ENCODE measurements around the gene EML6.

The EML6 gene

GRCh38 chr2:54945391-54946219 is 222.1 kb downstream of the EML6 start:
- DNase-seq (ENCODE audit: low read depth, low spot score): no peak

- no peak for DNase-seq (ENCODE audit: low read depth, low spot score)
Observed at GRCh38 chr2:54946220-54946805, 222.9 kb downstream of the EML6 start.

DNA sequence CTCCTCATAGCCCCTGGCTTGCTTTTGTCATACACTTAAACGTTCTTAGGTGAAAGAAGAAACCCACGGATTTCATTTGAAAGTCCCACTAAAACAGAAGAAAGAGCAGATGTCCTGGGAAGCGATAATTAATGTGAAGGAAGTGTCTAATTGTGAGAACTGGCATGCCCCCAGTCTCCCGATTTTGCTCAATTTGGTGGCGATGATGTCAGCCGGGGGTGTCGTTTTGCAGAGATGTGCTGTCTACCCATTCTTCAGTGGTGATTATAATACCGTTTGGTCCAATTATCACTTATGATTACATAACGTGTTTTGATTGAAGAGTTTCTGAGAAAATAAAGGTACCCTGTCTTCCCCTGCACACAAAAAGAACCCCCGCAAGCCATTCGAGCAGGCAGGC is 223.7 kb downstream of the EML6 start:
- DNase-seq (ENCODE audit: low read depth, low spot score): no peak

- DNase-seq (ENCODE audit: low read depth, low spot score): no peak
Observed at GRCh38 chr2:54947646-54948045, 224.2 kb downstream of the EML6 start.

GRCh38 chr2:54948120-54948519 is 224.7 kb downstream of the EML6 start:
- DNase-seq (ENCODE audit: low read depth, low spot score): no peak

DNA sequence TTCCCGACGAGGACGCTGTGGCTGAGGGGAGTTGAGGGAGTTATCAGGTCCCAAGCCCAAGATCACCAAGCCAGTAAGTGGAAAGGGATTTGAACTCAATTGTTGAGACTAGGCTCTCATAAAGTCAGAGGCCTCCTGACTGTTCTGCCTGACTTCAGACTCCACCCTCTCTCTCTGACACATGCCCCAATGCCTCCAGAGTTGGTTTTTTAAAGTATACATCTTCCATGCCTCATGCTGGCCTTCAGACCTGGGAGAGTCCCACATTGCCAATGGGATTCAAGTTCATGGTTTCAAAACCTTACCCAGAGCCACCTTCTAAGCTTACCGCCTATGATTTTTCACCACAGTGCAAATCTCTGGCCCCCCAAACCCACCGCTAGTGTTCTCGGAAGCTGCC is 226.0 kb downstream of the EML6 start:
- DNase-seq (ENCODE audit: low read depth, low spot score): no peak

DNA sequence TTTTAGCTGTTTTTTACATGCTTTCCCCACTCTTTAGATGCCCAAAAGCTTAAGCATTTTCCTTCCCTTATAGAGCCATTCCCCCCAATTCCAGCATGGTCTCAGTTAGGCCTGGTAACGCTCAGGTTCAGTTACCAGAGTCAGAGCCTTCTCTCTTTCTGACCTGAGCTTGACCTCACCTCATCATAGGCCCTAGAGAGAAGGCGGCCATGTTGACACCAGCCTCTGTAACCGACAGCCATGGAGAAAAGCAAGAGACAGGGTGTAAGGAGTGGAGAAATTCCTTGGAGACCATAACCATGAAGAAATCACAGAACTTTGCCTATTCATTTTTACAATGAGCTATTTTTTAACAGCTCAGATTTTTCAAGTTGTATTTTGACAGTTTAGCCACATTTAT is 227.3 kb downstream of the EML6 start:
- DNase-seq (ENCODE audit: low read depth, low spot score): no peak

DNA sequence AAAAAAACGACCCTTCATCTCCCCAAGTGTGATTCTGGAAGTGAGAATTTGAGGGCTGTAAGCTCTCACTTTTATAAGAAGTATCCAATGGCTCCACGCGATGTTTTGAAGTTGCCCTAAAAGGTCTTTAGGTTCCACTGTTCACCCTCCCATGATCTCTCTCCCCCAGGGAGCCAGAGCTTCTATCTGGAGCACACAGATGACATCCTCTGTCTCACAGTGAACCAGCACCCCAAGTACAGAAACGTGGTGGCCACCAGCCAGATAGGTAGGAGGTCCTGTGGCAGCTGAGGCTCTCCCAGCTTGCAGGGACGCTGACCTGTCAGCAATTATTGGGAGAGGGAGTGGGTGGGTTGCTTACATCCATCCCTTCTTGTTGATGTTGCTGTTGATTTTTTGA is 229.0 kb downstream of the EML6 start:
- DNase-seq (ENCODE audit: low read depth, low spot score): no peak

- no peak for DNase-seq (ENCODE audit: low read depth, low spot score)
Observed at GRCh38 chr2:54952978-54953456, 229.6 kb downstream of the EML6 start.

DNA sequence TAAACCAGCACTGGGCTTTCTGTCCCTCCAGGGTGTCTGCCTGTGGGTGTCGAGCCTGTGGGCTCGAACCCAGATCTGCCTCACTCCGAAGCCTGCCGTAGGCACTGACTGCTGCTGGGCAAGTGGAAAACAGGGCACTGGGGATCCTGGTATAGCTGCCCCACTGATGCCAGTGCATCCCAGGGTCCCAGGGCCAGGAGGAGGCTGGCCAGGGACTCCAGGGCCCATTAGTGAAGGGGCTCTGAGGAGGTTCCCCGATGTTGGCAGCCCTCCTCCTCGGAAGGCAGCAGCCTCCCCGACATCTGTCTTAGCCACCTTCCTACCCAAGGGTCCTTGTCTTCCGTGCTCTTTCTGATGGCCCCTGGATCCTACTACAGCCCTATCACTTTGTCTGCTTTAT is 230.7 kb downstream of the EML6 start:
- no peak for DNase-seq (ENCODE audit: low read depth, low spot score)

DNA sequence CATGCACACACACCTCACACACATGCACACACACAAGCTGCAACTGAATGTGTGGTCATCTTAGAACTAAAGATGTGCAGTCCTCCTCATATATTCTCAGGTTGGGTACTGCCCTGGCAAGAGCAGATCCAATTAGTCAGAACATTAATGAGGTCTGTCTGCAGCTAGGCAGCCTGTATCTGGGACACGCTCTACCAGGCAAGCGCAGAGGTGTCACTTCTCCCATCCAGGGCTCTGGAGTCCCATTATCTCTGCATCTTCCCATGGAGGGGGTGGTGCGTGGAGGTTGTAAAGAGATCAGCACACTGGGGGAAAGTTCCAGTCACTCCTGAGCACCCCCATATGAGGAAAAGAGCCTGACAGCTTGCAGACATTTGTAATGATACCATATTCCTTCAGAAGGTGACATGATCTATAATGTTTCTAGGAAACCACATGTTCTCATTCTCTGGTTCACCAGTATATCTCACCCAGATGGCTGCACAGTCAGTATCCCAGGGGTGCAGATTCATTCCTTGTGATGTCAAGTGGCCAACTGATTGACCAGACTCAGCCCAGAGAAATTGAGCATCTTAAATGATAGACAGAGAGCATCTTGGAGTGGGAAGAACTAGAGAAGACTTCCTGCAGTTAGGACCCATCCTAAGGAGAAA is 231.4 kb downstream of the EML6 start:
- no peak for DNase-seq (ENCODE audit: low read depth, low spot score)

DNA sequence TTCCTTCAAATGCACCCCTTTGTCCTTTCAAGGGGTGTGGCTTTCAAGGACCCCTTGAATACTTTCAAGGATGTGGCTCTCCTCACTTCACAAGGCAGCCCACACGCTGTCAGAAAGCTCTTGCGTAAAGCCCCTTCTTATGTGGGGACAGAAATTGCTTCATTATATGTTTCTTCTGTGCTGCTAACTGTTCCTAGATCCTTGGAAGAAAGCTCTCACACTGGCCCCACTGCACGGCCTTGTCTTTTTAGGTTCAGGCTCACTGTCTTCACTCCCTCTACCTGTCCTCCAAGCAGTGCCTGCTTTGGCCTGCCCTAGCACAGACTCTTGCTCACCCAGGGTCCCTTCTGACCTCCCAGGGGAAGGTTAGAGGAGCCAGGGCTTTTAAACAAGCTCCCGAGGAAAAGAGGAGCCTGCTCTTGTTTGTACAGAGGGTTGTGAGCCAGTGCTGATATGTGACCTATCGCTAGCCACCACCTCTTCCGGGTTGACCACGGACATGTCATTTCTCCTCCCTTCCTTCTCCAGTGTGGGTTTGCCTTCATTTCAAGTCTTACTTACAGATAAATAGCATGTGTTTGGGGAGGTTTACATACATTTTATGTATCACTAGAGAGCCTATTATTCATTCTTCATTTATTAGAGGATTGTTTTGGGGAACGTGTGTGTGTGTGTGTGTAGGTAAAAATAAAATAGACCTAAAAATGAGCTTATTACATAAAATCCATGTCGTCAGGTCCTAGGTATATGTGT is 232.1 kb downstream of the EML6 start:
- no peak for DNase-seq (ENCODE audit: low read depth, low spot score)

DNA sequence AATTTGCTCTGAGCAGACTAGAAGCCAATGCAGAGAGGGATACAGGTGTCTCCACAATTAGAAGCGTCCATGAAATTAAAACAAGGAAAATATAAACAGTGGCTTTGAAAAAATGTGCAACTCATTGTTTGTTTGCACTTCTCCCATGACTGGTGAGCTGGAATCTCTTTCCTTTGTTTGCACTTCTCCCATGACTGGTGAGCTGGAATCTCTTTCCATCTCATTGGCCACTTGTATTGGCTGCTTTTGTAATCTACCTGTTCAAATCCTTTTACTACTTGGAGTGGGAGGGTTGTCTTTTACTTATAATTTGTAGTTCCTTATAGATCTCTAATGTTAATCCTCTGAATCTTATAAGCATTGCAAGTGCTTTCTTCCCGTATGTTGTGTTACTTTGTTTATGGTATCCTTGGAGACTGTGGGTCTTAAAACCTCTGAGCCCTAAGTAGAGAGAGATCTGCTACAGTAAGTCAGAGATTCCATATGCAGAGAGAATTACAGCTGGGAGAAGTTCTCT is 232.7 kb downstream of the EML6 start:
- DNase-seq (ENCODE audit: low read depth, low spot score): no peak

- DNase-seq (ENCODE audit: low read depth, low spot score): no peak
Observed at GRCh38 chr2:54957321-54957999, 234.0 kb downstream of the EML6 start.

DNA sequence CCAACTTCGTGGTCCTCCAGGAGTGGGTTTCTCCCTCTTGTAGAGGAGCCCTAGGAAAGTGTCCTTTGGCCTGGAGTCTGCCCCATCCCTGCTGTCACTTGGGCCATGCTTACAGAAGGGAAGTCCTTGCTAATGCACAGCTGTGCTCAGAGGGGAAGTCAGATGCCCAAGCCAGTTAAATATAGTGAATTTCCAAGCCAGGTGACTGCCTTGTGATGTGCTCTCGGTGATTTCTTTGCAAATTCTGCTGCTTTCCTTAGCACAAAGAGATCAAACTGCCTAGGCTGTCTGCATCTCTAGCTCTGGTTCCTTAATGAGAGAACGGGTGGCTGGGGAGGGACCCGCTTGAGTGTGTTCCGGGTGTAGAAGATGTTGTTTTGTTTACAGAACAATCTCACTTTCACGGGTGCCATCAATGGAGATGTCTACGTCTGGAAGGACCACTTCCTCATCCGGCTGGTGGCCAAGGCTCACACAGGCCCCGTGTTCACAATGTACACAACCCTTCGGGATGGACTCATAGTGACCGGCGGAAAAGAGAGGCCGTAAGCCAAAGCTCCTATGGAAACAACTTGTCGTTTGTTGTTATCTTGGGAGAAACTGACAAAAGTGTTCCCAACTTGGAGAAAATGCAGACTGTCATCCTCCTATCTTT is 235.4 kb downstream of the EML6 start:
- DNase-seq (ENCODE audit: low read depth, low spot score): no peak

DNA sequence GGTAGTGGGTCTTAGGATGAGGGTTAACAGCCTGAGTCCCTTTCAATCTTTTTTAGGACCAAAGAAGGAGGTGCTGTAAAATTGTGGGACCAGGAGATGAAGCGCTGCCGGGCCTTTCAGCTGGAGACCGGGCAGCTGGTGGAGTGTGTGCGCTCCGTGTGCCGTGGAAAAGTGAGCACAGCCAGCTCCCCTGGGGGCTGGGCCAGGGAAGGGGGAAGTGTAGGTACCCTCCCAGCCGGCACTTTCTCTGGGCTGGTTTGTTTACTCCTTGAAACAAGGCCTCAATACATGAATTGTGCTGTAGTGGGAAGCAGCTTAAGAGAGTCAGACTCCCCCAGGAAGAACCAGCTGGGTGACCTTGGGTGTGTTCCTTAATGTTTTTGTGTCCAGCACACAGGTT is 236.7 kb downstream of the EML6 start:
- DNase-seq (ENCODE audit: low read depth, low spot score): no peak

GRCh38 chr2:54962511-54962910 is 239.0 kb downstream of the EML6 start:
- DNase-seq (ENCODE audit: low read depth, low spot score): no peak

DNA sequence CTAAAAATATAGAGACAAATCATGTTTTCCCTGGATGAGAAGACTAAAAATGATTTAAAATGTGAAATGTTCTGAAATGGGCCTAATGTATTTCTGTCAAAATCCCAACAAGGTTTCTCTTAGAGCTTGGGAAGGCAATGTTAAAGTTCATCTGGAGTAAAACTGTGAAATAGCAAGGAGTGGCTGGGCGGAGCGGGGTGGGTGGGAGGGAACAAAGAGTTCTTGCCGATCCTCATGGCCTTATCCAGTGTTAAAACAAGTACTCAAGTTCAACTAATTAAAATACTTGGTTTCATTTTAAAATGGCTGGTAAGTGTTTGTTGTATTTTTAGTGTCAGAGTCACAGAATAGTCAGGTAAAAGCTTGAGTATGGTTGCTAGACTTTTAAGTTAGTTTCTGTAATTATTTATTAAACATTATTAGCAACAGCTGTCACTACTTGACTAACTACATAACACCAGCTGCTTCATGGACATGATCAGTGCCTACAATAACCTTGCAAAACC is 239.5 kb downstream of the EML6 start:
- no peak for DNase-seq (ENCODE audit: low read depth, low spot score)

GRCh38 chr2:54963476-54963875 is 240.0 kb downstream of the EML6 start:
- DNase-seq (ENCODE audit: low read depth, low spot score): no peak

- no peak for DNase-seq (ENCODE audit: low read depth, low spot score)
Observed at GRCh38 chr2:54964271-54964670, 240.8 kb downstream of the EML6 start.

- no peak for DNase-seq (ENCODE audit: low read depth, low spot score)
Observed at GRCh38 chr2:54964816-54965215, 241.4 kb downstream of the EML6 start.
